H1 (cell line): ENCODE data around the gene ARRB1. TPM values are rescaled to one million over a fixed set of nuclear protein-coding genes. Genes with fewer than 3 reads are reported as not detected.

Source experiments
- CTCF ChIA-PET: fragments of 300-600 bp; sonication (Branson Sonifier 250); formaldehyde crosslinking; loops from one replicate; lab custom pipeline; 2021; ENCODE audit not compliant: partially characterized antibody; lab: Charles Lee
- POLR2A ChIA-PET: fragments of 300-600 bp; sonication (Branson Sonifier 250); formaldehyde crosslinking; loops from one replicate; lab custom pipeline; 2021; ENCODE audit warnings: inconsistent platforms; ENCODE audit not compliant: partially characterized antibody; lab: Charles Lee
- DNase-seq, 2 experiments: peaks; one replicate each; pipeline versions ENCODE4 v3.0.0 to v3.0.0-alpha.2; 2010 to 2022; ENCODE audit warnings: low spot score in 2 of 2, low read depth in 1 of 2, mixed read lengths in 1 of 2
- FAIRE-seq: peaks from 2 replicates; lab custom pipeline; 2011; peaks lifted over from hg19 to GRCh38; lab: Jason Lieb, UNC
- H2AFZ ChIP-seq: 2 replicates; pipeline ENCODE4 v1.8.1; 2012; ENCODE audit warnings: low read length, inconsistent platforms
- H2AK5ac ChIP-seq: 2 replicates; pipeline ENCODE4 v1.6.1; 2013; ENCODE audit warnings: low read depth, low read length
- H2BK120ac ChIP-seq: replicated peaks from 2 replicates; pipeline ENCODE3; 2013; ENCODE audit warnings: low read depth, low read length, inconsistent platforms
- H2BK12ac ChIP-seq: 2 replicates; pipeline ENCODE4 v1.6.1; 2013; ENCODE audit warnings: low read depth, low read length
- H2BK15ac ChIP-seq: 2 replicates; pipeline ENCODE4 v1.6.1; 2013; ENCODE audit warnings: low read length
- H2BK20ac ChIP-seq: 2 replicates; pipeline ENCODE4 v1.6.1; 2013; ENCODE audit warnings: low read length
- H2BK5ac ChIP-seq: 2 replicates; pipeline ENCODE4 v1.6.1; 2013; ENCODE audit warnings: low read depth, low read length
- H3K14ac ChIP-seq: 2 replicates; pipeline ENCODE4 v1.6.1; 2013; ENCODE audit warnings: inconsistent platforms; ENCODE audit not compliant: insufficient read length
- H3K18ac ChIP-seq: 2 replicates; pipeline ENCODE4 v1.6.1; 2013; ENCODE audit warnings: low read length; ENCODE audit errors: extremely low read depth
- H3K23ac ChIP-seq: 2 replicates; pipeline ENCODE4 v1.6.1; 2013; ENCODE audit warnings: inconsistent platforms; ENCODE audit not compliant: insufficient read length
- H3K23me2 ChIP-seq: 2 replicates; pipeline ENCODE4 v1.6.1; 2013; ENCODE audit warnings: low read depth, low read length
- H3K27ac ChIP-seq: 2 replicates; pipeline ENCODE4 v1.6.1; 2011; ENCODE audit warnings: low read depth, low read length, inconsistent platforms
- H3K27me3 ChIP-seq, 4 experiments: replicated peaks in 1 of 4; 1 replicate in 1 of 4; 2 replicates in 3 of 4; pipeline versions ENCODE4 v1.6.1 to v1.8.1; 2011 to 2013; ENCODE audit warnings: low read length in 3 of 4, mild to moderate bottlenecking in 3 of 4, inconsistent platforms in 2 of 4, mixed read lengths in 2 of 4, moderate library complexity in 1 of 4; ENCODE audit not compliant: control insufficient read depth in 3 of 4, insufficient read depth in 3 of 4; ENCODE audit errors: extremely low read depth in 1 of 4
- H3K36me3 ChIP-seq, 4 experiments: 2 replicates each; pipeline versions ENCODE4 v1.6.1 to v1.8.1; 2011 to 2013; ENCODE audit warnings: mild to moderate bottlenecking in 4 of 4, low read length in 3 of 4, moderate library complexity in 2 of 4, control low read depth in 1 of 4, inconsistent platforms in 1 of 4; ENCODE audit not compliant: insufficient read depth in 4 of 4, control insufficient read depth in 2 of 4
- H3K4ac ChIP-seq: replicated peaks from 2 replicates; pipeline ENCODE3; 2013; ENCODE audit warnings: low read length, low read depth, mixed read lengths, inconsistent platforms; ENCODE audit not compliant: insufficient read length
- H3K4me1 ChIP-seq, 4 experiments: replicated peaks in 1 of 4; 1 replicate in 1 of 4; 2 replicates in 3 of 4; pipeline versions ENCODE4 v1.6.1 to v1.8.1; 2011 to 2013; ENCODE audit warnings: low read length in 3 of 4, inconsistent platforms in 2 of 4, mixed read lengths in 1 of 4; ENCODE audit not compliant: insufficient read depth in 4 of 4, control insufficient read depth in 3 of 4
- H3K4me2 ChIP-seq, 2 experiments: 2 replicates each; pipeline versions ENCODE4 v1.6.1 to v1.8.1; 2011 to 2013; ENCODE audit warnings: low read depth in 2 of 2, low read length in 2 of 2, control low read depth in 1 of 2, inconsistent platforms in 1 of 2, mild to moderate bottlenecking in 1 of 2; ENCODE audit not compliant: insufficient read depth in 1 of 2
- H3K4me3 ChIP-seq, 4 experiments: fragments of 200-600, 300-600 bp in 1 of 4; sonication (generic), shearing (Covaris generic), sonication (Bioruptor Twin) in 1 of 4; 2 replicates each; pipeline versions ENCODE4 v1.5.1 to v1.8.1; 2011 to 2016; ENCODE audit warnings: low read length in 4 of 4, low read depth in 3 of 4, control low read depth in 2 of 4, inconsistent platforms in 2 of 4, mild to moderate bottlenecking in 2 of 4, mixed read lengths in 1 of 4, moderate library complexity in 1 of 4; ENCODE audit not compliant: insufficient read depth in 2 of 4; ENCODE audit errors: extremely low read depth in 1 of 4
- H3K56ac ChIP-seq: replicated peaks from 2 replicates; pipeline ENCODE3; 2013; ENCODE audit warnings: low read depth, mild to moderate bottlenecking, mixed read lengths, low read length, inconsistent platforms; ENCODE audit not compliant: insufficient read length
- H3K79me1 ChIP-seq: 2 replicates; pipeline ENCODE4 v1.6.1; 2013; ENCODE audit warnings: low read depth, low read length, control low read depth
- H3K79me2 ChIP-seq, 2 experiments: 2 replicates each; pipeline versions ENCODE4 v1.6.1 to v1.8.1; 2012 to 2013; ENCODE audit warnings: low read length in 2 of 2, mild to moderate bottlenecking in 2 of 2, inconsistent platforms in 1 of 2; ENCODE audit not compliant: insufficient read depth in 2 of 2, control insufficient read depth in 1 of 2
- H3K9ac ChIP-seq, 4 experiments: replicated peaks in 1 of 4; 1 replicate in 1 of 4; 2 replicates in 3 of 4; pipeline versions ENCODE4 v1.6.1 to v1.8.1; 2011 to 2013; ENCODE audit warnings: low read depth in 3 of 4, low read length in 3 of 4, control low read depth in 2 of 4, mild to moderate bottlenecking in 2 of 4, moderate library complexity in 2 of 4, inconsistent platforms in 1 of 4; ENCODE audit errors: extremely low read depth in 1 of 4
- H3K9me3 ChIP-seq, 2 experiments: 2 replicates each; pipeline versions ENCODE4 v1.6.1 to v1.8.1; 2012 to 2013; ENCODE audit warnings: mild to moderate bottlenecking in 2 of 2, moderate library complexity in 2 of 2, control low read depth in 1 of 2, inconsistent platforms in 1 of 2, low read depth in 1 of 2, low read length in 1 of 2, mixed read lengths in 1 of 2; ENCODE audit not compliant: insufficient read depth in 2 of 2
- H4K20me1 ChIP-seq, 2 experiments: replicated peaks in 1 of 2; 2 replicates each; pipeline versions ENCODE3 to v1.8.1; 2011 to 2013; ENCODE audit warnings: inconsistent platforms in 2 of 2, low read length in 2 of 2, mild to moderate bottlenecking in 1 of 2; ENCODE audit not compliant: insufficient read depth in 2 of 2, control insufficient read depth in 1 of 2
- H4K5ac ChIP-seq: 2 replicates; pipeline ENCODE4 v1.6.1; 2013; ENCODE audit warnings: low read length, low read depth, mixed read lengths, inconsistent platforms; ENCODE audit not compliant: insufficient read length
- H4K8ac ChIP-seq: 2 replicates; pipeline ENCODE4 v1.8.0; 2013; ENCODE audit warnings: mild to moderate bottlenecking, moderate library complexity, low read length, inconsistent platforms; ENCODE audit not compliant: insufficient read depth; ENCODE audit errors: extremely low read depth
- H4K91ac ChIP-seq: replicated peaks from 2 replicates; pipeline ENCODE3; 2013; ENCODE audit warnings: low read length, mixed read lengths, inconsistent platforms; ENCODE audit not compliant: insufficient read length
- ATF3 ChIP-seq: IDR thresholded peaks from 2 replicates; pipeline ENCODE4 v1.6.1; 2011; ENCODE audit warnings: low read depth, mild to moderate bottlenecking, low read length; ENCODE audit not compliant: insufficient read depth
- BRCA1 ChIP-seq: IDR thresholded peaks from 2 replicates; pipeline ENCODE4 v1.6.1; 2012; ENCODE audit warnings: low read depth, low read length, improper control_type of control experiment
- JUN ChIP-seq: IDR thresholded peaks from 2 replicates; pipeline ENCODE4 v1.6.1; 2011; ENCODE audit warnings: low read depth, mild to moderate bottlenecking, improper control_type of control experiment, low read length
- KDM1A ChIP-seq: fragments of 200-600, 300-600 bp; sonication (generic); IDR thresholded peaks from 2 replicates; pipeline ENCODE4 v1.7.1; 2016; ENCODE audit warnings: mild to moderate bottlenecking, low read length, borderline replicate concordance
- SP1 ChIP-seq: IDR thresholded peaks from 2 replicates; pipeline ENCODE4 v1.6.1; 2011; ENCODE audit warnings: low read depth, low read length
- TEAD4 ChIP-seq: IDR thresholded peaks from 2 replicates; pipeline ENCODE4 v1.6.1; 2012; ENCODE audit warnings: low read depth, low read length, inconsistent platforms, mixed read lengths
- WGBS, 2 experiments: shearing (Covaris generic) in 1 of 2; methylation state at CpG; one replicate each; pipeline versions ENCODE4 v1.1.6 to v1.1.7; 2013 to 2015; ENCODE audit warnings: low lambda C conversion rate in 2 of 2, mixed read lengths in 2 of 2, inconsistent platforms in 1 of 2, low coverage in 1 of 2, missing lambda C conversion rate in 1 of 2; ENCODE audit not compliant: insufficient replicate concordance in 2 of 2, insufficient coverage in 1 of 2, insufficient read length in 1 of 2; ENCODE audit errors: extremely low coverage in 1 of 2, missing lambda C conversion rate in 1 of 2; 5-methylcytosine and 5-hydroxymethylcytosine counted together
- polyA plus RNA-seq, 7 experiments: library from polyadenylated mRNA; depleted of rRNA in 3 of 7; stranded (reverse) in 5 of 7; unstranded in 2 of 7; fragments of >200 nt in 5 of 7; fragments of 200-250 nt in 2 of 7; gene quantifications; 1 replicate in 5 of 7; 2 replicates in 1 of 7; 4 replicates in 1 of 7; pipeline versions ENCODE4 v1.2.1 to v1.2.3, GENCODE V29; 2011 to 2013; ENCODE audit warnings: missing spikeins in 2 of 7, mixed read lengths in 2 of 7
- total RNA-seq: library from RNA; stranded (reverse); fragmentation: NEBNext Ultra II Directional; extraction: Animal tissue kit (Norgen Biotek cat#: 25700); gene quantifications from 2 replicates; pipeline ENCODE4 v1.2.1, GENCODE V29; 2021
- TF ChIP-seq, protein P1 (sequence below): IDR thresholded peaks from 2 replicates; pipeline ENCODE4 v1.6.1; 2012; ENCODE audit warnings: inconsistent platforms
- TF ChIP-seq, protein P2 (sequence below): IDR thresholded peaks from 2 replicates; pipeline ENCODE4 v1.6.1; 2012; ENCODE audit warnings: inconsistent platforms
- TF ChIP-seq, protein P3 (sequence below), 3 experiments: IDR thresholded peaks; 1 replicate in 2 of 3; 2 replicates in 1 of 3; pipeline versions ENCODE4 v1.5.1 to v1.6.1; 2011; ENCODE audit warnings: low read length in 3 of 3, mild to moderate bottlenecking in 3 of 3, inconsistent platforms in 2 of 3, low read depth in 1 of 3, moderate library complexity in 1 of 3; ENCODE audit not compliant: insufficient read depth in 1 of 3; ENCODE audit errors: control extremely low read depth in 1 of 3

The ARRB1 gene
- total and polyA plus RNA-seq, 2 of the 8 experiments (the other 6 are each of a cell fraction or from before 2014, with no cell fraction given), result 9.4 to 31.8 TPM

- Histone ChIP-seq H3K79me2 (no peaks in the 10 kb centered on the region), H3K4me1 (peaks cover 0 to 6% (median 0%) of the 10 kb centered on the region in 4 experiments; a peak in 2 of 7 replicates), H2BK120ac (no peak overlapping the region), H3K23ac (no peak overlapping the region), H3K23me2 (no peaks in the 10 kb centered on the region), H3K18ac (no peak overlapping the region), H2BK20ac (no peak overlapping the region), H3K9ac (no peak overlapping the region), H2AFZ (no peak overlapping the region), H3K4ac (no peak overlapping the region), H3K4me3 (no peak overlapping the region), H2BK5ac (no peak overlapping the region), H3K27me3 (no peaks in the 10 kb centered on the region), H3K56ac (no peak overlapping the region), H4K8ac (no peak overlapping the region), H3K27ac (no peak overlapping the region), H3K79me1 (no peaks in the 10 kb centered on the region), H3K9me3 (no peaks in the 10 kb centered on the region), H4K5ac (no peak overlapping the region), H4K20me1 (no peaks in the 10 kb centered on the region), H2BK15ac (no peak overlapping the region), H3K14ac (no peak overlapping the region), H3K36me3 (0 out of 8 replicates have a peak, but pooled peaks cover 0 to 3% (median 0%) of the 10 kb centered on the region in 4 experiments), H2BK12ac (no peak overlapping the region), H4K91ac (no peak overlapping the region), H2AK5ac (no peak overlapping the region), H3K4me2 (no peak overlapping the region)
- ChIA-PET POLR2A (interaction anchor here (1.7 to 1.8 kb wide), 2 partner anchors 48 to 143 kb away, joined by 4 read pairs; no protein-coding TSS in a partner anchor), CTCF (interaction anchor here (0.8 to 18.0 kb wide), 16 partner anchors 10 to 163 kb away, joined by 3 to 327 read pairs (median 12); partner anchors contain the start of gene ARRB1)
- WGBS, 2 experiments, result 86% methylated on average over 10 of the region's 10 CpGs; no CpG with 5 or more reads in 1 of the 2 experiments
- FAIRE-seq (no peak), DNase-seq (no peak)
- no peak for TF ChIP-seq KDM1A
- TF ChIP-seq TEAD4, result no peak
- TF ChIP-seq, protein P1, sequence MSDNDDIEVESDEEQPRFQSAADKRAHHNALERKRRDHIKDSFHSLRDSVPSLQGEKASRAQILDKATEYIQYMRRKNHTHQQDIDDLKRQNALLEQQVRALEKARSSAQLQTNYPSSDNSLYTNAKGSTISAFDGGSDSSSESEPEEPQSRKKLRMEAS, result no peak
- TF ChIP-seq JUN, result no peak
- TF ChIP-seq, protein P2, sequence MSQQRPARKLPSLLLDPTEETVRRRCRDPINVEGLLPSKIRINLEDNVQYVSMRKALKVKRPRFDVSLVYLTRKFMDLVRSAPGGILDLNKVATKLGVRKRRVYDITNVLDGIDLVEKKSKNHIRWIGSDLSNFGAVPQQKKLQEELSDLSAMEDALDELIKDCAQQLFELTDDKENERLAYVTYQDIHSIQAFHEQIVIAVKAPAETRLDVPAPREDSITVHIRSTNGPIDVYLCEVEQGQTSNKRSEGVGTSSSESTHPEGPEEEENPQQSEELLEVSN, result no peak
- no peak for TF ChIP-seq ATF3
- no peak for TF ChIP-seq SP1
- no peak for TF ChIP-seq BRCA1
- TF ChIP-seq, protein P3, sequence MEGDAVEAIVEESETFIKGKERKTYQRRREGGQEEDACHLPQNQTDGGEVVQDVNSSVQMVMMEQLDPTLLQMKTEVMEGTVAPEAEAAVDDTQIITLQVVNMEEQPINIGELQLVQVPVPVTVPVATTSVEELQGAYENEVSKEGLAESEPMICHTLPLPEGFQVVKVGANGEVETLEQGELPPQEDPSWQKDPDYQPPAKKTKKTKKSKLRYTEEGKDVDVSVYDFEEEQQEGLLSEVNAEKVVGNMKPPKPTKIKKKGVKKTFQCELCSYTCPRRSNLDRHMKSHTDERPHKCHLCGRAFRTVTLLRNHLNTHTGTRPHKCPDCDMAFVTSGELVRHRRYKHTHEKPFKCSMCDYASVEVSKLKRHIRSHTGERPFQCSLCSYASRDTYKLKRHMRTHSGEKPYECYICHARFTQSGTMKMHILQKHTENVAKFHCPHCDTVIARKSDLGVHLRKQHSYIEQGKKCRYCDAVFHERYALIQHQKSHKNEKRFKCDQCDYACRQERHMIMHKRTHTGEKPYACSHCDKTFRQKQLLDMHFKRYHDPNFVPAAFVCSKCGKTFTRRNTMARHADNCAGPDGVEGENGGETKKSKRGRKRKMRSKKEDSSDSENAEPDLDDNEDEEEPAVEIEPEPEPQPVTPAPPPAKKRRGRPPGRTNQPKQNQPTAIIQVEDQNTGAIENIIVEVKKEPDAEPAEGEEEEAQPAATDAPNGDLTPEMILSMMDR (IDR thresholded peaks at IDR 0.05; ENCODE audit: control extremely low read depth in 1 of 3, insufficient read depth in 1 of 3, low read depth in 1 of 3, low read length in 3 of 3), result no peak
These were observed 69.9 kb downstream of the ARRB1 start for GRCh38 chr11:75281469-75282095.
